Neural progenitor cell (in vitro differentiated cells): Measurements from ENCODE around the gene CNPY4.

Experiments used
- EZH2 ChIP-seq: fragments of 200-600 bp; sonication (generic); IDR thresholded peaks from 2 replicates; pipeline ENCODE4 v1.6.1; 2017; ENCODE audit warnings: antibody characterized with exemption, mild to moderate bottlenecking, moderate library complexity
- EZH2phosphoT487 ChIP-seq: fragments of 200-600 bp; sonication (generic); IDR thresholded peaks from 2 replicates; pipeline ENCODE4 v1.6.1; 2017; ENCODE audit warnings: antibody characterized with exemption
- TF ChIP-seq, protein P1 (sequence below): fragments of 200-600 bp; sonication (generic); IDR thresholded peaks from 2 replicates; pipeline ENCODE4 v1.5.1; 2017; ENCODE audit warnings: antibody characterized with exemption, mild to moderate bottlenecking

DNA sequence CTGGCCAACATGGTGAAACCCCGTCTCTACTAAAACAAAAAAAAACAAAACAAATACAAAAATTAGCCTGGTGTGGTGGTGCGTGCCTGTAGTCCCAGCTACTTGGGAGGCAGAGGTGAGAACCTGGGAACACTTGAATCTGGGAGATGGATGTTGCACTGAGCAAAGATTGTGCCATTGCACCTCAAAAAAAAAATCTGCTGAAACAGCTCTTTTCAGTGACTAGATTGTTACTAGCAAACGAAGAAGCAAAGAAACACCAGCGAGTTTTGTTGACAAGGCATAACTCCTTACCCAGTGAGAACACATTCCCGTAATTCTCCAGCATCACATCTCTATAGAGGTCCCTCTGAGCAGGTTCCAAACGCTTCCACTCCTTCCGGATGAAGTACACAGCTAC is 44.6 kb upstream of the CNPY4 start:
- TF ChIP-seq, protein P1, sequence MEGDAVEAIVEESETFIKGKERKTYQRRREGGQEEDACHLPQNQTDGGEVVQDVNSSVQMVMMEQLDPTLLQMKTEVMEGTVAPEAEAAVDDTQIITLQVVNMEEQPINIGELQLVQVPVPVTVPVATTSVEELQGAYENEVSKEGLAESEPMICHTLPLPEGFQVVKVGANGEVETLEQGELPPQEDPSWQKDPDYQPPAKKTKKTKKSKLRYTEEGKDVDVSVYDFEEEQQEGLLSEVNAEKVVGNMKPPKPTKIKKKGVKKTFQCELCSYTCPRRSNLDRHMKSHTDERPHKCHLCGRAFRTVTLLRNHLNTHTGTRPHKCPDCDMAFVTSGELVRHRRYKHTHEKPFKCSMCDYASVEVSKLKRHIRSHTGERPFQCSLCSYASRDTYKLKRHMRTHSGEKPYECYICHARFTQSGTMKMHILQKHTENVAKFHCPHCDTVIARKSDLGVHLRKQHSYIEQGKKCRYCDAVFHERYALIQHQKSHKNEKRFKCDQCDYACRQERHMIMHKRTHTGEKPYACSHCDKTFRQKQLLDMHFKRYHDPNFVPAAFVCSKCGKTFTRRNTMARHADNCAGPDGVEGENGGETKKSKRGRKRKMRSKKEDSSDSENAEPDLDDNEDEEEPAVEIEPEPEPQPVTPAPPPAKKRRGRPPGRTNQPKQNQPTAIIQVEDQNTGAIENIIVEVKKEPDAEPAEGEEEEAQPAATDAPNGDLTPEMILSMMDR, result no peak
- TF ChIP-seq EZH2, result no peak
- no peak for TF ChIP-seq EZH2phosphoT487
